ENCODE measurements around the gene CHST11.

CHST11 gene

DNA sequence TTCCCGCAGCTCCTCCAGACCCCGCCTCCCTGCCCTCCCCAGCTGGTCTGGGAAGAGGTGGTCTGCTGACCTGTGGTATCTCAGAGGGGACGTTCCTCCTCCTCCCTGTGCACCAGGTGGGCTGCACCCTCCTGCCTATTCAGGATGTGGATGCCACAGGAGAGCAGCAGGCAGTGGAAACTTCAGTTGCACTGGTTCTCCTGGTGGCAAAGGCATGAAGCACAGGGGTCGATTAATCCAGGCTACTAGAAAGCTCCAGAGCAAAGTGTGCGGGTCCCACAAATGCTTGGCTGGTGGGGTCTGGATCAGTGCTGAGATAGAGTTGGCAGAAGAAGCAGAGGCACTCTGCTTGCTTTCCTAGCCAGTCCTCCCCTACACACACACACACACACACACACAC lies 304.3 kb downstream of the CHST11 start:
- DNase-seq (ENCODE audit: low read depth in 2 of 2), result no peak

DNA sequence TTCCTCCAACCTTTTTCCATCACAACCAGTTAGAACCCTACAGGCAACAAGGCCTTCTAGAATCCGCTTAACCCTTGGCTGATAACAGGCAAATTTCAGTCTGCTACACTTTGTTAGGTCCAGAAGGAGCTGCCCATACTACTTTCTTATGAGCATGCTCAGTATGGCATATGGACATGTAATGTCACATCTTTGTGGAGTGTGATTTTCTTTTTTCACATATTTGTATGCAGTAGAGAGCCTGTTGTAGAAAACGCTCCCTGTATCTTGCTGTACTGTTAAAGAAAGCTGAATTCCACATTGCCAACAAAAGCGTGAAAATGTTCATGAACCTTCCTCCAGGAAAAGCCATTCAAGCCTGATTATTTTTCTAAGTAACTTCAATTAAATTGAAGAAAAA lies 304.9 kb downstream of the CHST11 start:
- DNase-seq (ENCODE audit: low read depth in 2 of 2), result no peak

DNA sequence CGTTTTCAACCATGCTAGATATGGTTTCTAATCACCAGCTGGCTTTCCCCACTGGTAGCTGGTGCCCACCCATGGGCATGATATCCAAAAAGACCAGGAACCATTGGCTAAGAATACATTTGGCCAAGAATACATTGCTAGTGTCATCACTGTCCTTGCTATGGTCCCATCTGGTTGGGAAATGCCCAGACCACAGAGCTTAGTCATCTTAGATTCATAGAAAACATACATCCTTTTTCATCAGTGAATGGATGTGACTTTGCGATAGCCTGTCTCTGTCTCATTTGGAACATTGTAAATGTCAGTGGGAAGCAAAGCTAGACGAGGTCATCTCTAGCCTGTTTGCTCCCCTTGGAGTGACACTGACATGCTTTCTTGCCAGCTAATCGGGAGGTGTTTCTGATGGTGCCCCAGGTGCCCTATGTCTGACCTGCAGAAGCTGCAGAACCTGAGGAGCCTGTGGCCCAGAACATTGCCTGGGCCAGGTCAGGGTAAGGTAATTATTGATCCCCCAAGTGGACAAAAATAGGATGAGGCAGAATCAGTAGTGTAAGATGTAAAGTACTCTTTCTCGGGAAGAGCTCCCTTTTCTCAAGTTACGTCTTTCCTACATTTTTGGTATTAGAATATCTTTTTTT lies 306.5 kb downstream of the CHST11 start:
- no peak for DNase-seq (ENCODE audit: low read depth in 2 of 2)

DNA sequence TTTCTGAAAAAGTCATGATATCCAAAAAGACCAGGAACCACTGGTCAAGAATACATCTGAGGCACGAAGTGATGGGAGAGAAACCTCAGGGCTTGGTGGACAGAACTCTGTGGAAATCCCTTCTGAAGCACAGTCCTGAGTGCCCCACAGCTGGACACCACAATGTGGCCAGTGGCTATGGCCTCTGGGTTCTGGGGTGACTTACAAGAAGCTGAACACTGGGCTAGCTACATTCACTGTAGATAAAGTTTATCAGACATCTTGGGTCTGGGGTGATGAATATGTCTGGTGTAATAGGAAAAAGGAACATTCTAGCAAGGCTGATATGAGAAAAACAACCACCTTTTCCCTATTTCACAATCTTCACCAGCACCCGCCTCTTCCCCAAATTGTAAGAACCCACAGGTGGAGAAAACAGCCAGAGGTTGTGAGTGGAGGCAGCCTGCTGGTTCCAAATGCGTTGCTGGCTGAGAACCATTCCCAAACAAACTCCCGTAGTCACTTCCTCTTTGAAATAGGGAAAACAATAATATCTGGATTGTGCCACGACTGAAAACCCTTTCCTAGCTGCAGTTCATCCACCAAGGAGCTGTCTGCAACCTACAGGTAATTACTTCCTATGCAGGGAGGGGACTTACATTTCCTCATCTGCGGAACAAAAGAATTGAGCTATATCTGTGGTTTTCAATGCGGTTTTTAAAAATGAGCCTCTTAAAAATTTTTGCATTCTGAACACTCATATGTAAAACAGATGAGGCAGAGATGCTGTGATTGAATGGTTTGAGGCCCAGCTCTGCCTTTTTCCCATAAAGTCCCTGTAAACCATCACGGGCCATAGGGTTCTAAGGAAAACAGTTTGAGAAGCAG lies 307.7 kb downstream of the CHST11 start:
- DNase-seq (ENCODE audit: low read depth in 2 of 2), result no peak

DNA sequence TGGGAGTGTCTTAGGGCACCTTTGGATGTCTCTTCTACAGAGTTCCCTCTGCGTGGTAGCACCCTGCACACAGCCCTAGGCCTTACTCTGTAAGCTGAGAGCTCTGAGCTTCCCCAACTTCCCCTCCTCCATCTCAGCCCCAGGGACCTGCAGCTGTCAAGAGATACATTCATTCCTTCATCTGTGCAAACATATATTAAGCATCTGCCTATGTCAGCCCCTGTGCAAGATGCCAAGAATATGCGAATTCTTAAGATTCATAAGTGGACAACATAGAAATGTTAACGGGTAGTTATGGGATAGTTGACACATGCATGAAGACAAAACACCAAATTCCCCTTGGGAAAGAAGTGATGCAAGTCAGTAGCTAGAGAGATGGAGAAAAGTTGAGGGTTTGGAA lies 310.5 kb downstream of the CHST11 start:
- no peak for DNase-seq (ENCODE audit: low read depth in 2 of 2)

DNA sequence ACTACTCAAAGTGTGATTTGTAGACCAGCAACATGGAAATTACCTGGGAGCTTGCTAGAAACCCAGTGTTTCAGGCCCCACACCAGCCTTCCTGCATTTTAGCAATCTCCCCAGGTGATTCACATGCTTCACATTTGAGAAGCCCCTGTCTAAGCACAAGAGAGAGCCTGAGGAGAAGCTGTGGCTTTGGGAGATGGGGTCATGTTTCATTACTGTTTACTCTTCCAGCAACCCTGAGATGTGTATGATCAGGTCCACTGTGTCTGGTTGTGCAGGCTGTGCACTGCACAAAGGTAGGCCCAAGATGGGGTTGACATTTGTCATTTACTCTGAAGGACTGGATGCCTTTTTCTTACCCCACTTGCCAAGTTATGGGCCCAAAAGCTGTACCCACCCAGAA lies 311.3 kb downstream of the CHST11 start:
- no peak for DNase-seq (ENCODE audit: low read depth in 2 of 2)

DNA sequence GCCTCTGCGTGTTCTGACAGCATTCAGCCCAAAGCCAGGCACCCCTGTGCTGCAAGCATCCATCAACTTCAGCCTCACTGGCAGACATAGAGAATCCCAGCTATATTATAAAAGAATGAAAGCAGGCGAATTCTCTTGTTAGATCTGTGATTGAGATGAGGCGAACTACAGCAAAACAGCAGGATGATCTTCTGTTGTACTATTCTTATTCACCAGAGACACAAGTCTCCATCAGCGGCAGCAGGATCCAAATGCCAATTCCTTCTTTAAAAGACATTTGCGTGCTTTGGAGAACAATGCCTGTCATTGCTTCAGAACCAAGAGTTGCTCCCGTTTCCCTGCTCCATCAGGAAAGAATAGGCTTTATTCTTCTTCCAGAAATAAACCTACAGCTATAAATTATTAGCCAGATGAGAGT lies 312.4 kb downstream of the CHST11 start:
- DNase-seq (ENCODE audit: low read depth in 2 of 2), result no peak

DNA sequence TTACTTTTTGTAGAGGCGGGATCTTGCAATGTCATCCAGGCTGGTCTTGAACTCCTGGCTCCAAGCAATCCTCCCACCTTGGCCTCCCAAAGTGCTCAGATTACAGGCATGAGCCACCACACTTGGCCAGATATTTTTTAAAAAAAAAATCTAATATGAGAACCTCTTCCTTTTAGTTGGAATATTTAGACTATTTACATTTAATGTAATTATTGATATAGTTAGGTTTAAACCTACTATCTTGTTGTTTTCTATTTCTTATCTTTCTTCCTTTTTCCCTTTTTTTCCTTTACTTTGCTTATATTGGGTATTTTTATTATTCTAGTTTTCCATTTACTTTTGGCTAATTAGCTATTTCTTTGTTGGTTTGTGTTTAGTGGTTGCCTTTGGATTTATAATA lies 315.6 kb downstream of the CHST11 start:
- DNase-seq (ENCODE audit: low read depth in 2 of 2), result no peak

DNA sequence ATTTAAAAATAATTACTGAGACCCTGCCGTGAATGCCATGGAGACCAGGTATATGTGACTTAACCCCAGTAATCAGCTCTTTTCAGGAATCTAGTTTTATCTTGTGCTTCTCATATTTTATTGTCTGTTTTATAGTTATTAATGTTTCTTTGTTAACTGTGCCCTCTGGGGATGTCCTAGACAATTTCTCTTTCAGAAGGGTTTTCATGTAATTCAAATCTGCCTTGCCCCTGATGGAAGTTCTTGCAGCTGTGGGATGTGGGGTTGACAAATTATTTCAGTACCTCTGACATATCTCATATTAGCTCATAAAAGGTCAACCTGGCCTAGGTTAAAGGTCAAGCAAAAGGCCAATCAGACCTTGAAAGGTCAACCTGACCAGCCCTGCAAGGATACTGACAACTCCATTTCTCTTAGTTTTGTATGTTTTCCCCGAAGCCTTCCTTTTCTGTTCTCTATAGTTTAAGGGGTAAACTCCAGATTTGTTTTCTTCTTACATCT lies 319.0 kb downstream of the CHST11 start:
- DNase-seq (ENCODE audit: low read depth in 2 of 2), result no peak

DNA sequence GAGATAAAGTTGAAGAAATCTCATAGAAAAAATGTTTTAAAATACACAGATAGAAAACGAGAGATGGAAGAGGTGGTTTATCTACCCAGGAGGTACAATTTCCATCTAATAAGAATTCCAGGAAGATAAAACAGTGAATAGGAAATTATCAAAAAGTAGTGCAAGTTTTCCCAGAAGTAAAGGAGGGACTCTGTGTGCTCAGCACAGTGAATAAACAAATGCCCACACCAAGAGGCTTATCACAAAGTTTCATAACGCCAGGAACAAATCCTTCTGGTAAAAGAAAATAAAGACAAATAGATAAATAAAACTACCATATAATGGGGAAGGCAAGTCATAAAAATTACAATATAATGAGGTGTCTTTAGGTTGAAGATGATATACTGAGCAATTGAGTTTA lies 322.4 kb downstream of the CHST11 start:
- no peak for DNase-seq (ENCODE audit: low read depth in 2 of 2)

DNA sequence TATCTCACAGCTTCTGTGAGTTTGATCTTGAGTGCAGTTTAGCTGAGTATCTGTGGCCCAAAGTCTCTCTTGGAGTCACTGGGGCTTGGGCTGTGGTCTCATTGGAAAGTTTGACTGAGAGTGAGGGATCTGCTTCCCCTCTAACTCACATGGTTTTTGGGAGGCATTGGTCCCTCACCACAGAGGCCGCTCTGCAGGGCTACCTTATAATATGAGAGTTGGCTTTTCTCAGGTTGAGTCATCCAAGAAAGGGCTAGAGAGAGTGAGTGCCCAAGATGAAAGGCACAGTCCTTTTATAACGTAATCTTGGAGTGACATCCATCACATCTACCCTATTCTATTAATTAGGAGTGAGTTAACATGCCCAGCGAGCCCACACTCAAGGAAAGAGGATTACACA lies 325.5 kb downstream of the CHST11 start:
- DNase-seq (ENCODE audit: low read depth in 2 of 2), result no peak

DNA sequence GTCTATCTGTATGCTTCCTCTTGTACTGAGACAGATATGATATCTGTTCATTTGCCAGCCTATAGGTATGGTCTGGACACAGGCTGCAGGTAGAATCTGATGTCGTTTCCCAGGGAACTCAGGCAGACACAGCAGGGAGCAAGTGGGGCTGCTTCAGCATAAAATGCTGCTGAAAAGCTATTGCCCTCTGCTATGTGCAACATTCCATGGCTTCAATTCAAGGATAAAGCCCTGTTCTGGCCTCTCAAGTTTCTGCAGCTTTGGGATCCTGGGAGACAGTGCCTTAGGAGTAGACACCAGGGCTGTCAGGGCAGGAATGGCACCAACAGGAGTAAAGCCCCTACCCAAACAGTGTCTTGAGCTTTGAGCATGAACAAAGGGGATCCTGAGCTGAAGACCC lies 327.8 kb downstream of the CHST11 start:
- DNase-seq (ENCODE audit: low read depth in 2 of 2), result no peak

DNA sequence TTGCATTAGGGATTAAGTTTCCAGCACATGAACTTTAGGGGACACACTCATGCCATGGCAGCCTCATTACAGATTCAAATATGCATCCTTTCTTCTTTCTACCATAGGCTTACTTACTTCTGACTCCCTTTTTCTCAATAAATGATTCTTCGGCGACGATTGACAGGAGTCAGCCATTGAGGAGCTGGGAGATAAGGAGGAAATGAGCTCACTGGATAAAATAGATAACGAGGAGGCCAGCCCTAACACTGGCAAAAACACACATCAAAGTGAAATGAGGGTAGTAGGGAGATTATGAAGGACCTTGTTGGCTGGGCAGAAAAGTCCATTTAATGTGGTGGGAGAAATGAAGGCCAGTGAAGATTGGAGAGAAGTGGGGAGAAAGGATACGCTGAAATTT lies 329.1 kb downstream of the CHST11 start:
- no peak for DNase-seq (ENCODE audit: low read depth in 2 of 2)

DNA sequence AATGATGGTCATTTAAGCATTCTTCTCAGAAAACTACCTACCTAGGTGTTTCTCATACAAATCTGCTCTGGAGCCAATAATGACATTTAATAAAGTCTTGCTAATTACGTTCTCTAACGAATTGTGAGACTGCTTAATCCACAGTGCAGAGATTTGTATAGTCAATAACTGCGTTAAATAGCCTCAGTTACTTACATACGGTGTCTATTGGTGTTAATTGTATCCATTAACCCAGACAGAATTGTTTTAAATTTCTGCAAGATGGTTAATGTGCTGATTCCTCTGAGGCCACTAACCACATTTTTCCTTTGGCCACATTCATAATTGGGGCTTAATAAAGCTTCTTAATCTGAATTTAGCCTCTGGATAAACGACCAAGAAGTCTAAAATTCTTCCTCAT lies 329.6 kb downstream of the CHST11 start:
- no peak for DNase-seq (ENCODE audit: low read depth in 2 of 2)

DNA sequence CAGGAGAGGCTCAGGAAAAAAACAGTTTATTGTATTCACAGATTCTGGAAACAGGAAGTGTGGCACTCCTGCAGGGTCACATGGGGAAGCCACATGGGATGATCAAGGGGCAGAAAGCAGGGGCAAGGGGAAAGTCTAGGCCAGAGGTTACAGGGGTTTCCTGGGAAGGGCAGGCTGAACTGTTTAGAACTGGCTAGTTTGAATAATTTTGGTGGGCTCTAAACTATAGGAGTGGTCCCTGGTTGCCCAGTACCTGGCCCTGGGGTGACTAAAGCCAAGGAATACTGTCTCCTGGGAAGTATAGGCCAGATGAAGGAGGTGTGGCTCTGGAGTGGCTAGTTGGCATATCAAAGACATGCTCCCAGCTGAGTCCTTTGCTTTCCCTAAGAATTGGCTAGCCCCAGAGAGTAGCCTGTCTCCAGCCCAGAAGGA lies 332.1 kb downstream of the CHST11 start:
- no peak for DNase-seq (ENCODE audit: low read depth in 2 of 2)

DNA sequence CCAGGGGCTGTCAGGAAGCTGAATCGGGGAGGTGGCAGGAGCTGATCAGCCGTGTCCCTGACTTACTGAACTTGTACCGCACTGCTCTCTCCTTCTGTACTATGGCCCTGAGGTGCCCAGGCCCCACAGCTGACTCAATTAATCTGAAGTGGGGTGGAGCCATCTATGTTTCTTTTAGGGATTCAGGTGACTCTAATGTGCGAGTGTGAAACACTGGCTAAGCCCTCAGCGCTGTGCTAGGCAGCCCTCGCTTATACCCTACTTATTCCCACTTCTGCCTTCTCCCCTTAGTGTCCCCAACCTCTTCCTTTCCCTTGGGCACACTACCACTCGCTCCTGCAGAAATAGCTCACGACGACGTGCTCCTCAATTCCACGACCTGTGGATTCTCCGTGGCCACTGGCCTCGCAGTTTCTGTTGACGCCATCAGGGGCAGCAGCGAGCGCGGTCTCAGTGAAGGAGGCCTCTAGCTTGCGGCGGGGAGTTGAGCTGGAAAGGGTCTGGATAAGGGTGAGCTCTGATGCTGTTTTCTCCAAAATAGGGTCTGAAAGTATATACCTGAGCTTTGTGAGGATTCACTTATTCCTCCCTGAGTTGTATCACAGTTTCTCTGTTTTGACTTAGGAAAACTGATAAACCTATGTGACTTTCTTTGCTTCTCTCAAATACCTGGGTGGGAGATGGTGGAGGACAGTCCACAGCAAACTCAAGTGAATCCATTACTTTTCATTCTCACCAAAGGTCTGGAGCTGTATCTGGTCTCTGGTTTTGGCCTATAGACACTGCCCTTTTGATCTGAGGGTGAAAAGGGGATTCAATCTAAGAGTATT lies 333.8 kb downstream of the CHST11 start:
- peak; percentile 5 to 36 for DNase-seq (ENCODE audit: low read depth in 2 of 2)

DNA sequence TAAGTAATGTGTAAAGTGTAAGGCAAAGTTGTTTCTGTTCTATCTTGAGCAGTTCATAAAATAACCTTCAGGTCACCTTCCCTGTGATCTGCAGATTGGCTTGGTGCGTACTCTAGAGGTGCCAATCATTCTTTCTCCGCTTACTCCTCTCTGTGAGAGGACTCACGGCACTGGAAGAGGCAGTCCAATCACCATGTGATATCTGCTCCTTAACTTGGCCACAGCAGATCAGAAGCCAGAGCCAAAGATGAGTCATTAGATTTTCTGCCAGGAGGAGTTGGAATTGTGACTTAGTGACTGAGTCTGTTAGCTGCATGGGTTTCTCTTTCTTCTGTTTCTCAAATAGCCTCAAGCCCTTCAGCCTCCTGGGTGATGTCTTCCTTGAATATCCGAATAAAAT lies 335.8 kb downstream of the CHST11 start:
- no peak for DNase-seq (ENCODE audit: low read depth in 2 of 2)

DNA sequence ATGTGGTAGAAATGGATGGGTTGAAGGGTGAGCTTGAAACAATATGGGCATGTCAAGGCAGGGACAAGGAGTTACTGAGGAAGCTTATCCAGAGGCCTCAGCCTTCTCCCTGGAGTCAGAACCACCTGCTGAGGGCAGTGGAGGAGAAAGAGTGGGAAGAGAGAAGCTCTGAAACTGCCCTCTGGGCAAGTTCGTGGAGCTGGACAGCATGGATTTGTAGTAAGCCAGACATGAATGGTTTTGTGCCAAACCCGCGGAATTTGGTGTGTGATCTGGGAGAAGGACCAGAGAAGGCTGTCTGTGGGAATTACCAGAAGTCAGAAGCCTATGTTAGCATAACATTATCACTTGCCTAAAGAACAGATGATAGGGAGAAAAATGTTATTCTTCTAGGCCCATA lies 336.5 kb downstream of the CHST11 start:
- DNase-seq (ENCODE audit: low read depth in 2 of 2), result no peak

DNA sequence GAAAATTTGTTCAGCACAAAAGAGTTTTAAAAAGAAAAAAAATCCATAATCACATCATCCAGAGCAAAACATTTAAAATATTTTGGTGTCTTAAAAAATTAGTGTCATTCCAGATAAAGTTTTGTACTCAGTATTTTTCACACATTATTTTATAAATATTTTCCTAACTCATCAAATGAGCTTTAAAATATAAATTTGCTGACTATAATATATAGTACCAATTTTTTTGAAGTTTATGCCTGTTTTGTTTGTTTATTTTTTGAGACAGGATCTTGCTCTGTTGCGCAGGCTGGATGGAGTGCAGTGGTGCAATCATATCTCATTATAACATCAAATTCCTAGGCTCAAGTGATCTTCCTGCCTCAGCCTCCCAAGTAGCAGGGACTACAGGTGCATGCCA lies 337.2 kb downstream of the CHST11 start:
- DNase-seq (ENCODE audit: low read depth in 2 of 2), result no peak

DNA sequence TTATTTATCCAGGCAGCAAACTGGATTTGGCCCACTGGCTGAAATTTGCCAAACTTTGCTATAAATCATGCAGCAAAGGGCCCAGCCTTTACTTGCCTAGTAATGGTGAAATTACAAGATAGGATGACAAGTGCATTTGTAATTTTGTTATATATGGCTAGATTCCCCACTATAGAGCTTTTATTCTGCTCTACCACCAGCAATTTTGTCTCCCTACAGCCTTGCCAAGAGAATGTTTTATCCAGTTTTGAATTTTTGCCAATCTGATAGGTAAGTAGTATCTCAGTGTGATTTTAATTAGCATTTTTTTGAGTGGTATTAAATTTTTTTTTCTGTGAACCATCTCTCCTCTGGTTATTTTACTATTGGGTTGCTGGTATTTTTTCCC lies 339.7 kb downstream of the CHST11 start:
- no peak for DNase-seq (ENCODE audit: low read depth in 2 of 2)

DNA sequence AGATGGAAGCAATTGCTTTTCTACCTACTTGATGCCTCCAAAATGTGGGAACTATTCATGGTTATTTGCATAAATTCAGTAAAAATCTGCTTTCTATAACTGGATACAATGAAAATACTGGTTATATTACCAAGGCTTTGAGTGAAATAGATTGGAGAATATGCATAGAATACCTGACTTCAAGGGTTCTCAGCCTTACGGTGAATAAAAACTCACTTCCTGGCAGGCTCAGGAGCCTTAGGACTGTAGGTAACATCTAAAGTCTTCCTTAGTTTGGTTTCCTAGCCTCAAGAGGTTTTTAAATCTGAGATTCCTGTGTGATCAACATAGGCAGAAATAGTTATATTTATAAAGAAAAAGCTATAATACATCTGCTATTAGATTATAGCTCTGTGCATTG lies 342.7 kb downstream of the CHST11 start:
- no peak for DNase-seq (ENCODE audit: low read depth in 2 of 2)

DNA sequence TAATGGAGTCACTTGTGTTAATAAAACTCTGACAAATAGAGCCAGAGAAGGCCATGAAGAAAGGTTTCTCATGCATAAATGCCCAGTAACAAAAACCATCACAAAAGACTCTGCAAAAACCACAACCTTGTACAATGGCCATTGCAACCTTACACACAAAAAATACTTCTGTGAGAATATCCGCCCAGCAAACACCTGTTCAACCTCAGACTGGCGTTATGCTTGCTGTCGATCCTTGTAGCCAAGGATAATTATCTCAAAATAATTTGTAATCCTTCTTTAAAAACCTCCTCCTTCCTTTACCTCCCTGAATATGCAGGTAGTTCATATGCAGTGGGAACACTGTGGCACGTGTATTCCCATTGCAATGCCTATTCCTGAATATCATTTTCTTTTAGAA lies 344.3 kb downstream of the CHST11 start:
- DNase-seq (ENCODE audit: low read depth in 2 of 2), result no peak
